Measurements from ENCODE around the gene CABP2.

DNA sequence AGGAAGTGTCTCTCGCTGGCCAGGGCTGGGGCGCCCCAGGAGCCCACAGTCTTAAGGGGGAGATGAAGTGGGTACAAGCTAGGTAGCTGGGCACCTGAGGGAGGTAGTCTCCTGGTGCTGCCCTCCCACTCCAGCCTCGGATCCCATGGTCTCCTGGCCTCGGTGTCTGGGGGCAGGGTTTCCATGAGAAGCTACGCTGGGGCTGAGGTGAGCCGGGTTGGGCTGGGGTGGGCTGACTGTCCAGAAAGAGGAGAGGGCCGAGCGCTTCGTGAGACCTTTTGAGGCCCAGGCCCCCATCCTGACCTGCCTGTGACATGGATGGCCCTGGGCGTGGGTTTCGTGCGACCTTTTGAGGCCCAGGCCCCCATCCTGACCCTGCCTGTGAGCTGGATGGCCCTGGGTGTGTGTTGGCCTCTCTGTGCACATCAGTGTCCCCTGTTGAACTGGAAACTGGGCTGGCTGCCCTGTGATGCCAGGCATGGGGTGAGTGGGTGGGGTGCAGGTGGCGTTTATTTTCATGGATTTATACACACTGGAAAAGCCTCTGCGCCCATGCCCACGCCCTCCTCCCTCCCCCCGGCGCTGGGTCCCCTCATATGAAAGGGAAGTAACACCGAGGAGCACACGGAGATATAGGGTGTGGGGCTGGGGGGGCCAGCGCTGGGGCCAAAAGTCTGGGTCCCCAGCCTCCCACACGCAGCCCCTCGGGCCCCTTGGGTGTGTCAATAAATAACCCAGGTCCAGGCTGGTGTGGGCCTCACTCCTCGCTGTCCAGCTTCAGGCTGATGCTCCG, 31.8 kb downstream of the CABP2 start:
- TF ChIP-seq, protein P1, sequence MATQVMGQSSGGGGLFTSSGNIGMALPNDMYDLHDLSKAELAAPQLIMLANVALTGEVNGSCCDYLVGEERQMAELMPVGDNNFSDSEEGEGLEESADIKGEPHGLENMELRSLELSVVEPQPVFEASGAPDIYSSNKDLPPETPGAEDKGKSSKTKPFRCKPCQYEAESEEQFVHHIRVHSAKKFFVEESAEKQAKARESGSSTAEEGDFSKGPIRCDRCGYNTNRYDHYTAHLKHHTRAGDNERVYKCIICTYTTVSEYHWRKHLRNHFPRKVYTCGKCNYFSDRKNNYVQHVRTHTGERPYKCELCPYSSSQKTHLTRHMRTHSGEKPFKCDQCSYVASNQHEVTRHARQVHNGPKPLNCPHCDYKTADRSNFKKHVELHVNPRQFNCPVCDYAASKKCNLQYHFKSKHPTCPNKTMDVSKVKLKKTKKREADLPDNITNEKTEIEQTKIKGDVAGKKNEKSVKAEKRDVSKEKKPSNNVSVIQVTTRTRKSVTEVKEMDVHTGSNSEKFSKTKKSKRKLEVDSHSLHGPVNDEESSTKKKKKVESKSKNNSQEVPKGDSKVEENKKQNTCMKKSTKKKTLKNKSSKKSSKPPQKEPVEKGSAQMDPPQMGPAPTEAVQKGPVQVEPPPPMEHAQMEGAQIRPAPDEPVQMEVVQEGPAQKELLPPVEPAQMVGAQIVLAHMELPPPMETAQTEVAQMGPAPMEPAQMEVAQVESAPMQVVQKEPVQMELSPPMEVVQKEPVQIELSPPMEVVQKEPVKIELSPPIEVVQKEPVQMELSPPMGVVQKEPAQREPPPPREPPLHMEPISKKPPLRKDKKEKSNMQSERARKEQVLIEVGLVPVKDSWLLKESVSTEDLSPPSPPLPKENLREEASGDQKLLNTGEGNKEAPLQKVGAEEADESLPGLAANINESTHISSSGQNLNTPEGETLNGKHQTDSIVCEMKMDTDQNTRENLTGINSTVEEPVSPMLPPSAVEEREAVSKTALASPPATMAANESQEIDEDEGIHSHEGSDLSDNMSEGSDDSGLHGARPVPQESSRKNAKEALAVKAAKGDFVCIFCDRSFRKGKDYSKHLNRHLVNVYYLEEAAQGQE (IDR thresholded peaks at IDR 0.05) = no peak
- TF ChIP-seq, protein P2, sequence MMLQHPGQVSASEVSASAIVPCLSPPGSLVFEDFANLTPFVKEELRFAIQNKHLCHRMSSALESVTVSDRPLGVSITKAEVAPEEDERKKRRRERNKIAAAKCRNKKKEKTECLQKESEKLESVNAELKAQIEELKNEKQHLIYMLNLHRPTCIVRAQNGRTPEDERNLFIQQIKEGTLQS (IDR thresholded peaks at IDR 0.05) = no peak
- TF ChIP-seq, protein P3, sequence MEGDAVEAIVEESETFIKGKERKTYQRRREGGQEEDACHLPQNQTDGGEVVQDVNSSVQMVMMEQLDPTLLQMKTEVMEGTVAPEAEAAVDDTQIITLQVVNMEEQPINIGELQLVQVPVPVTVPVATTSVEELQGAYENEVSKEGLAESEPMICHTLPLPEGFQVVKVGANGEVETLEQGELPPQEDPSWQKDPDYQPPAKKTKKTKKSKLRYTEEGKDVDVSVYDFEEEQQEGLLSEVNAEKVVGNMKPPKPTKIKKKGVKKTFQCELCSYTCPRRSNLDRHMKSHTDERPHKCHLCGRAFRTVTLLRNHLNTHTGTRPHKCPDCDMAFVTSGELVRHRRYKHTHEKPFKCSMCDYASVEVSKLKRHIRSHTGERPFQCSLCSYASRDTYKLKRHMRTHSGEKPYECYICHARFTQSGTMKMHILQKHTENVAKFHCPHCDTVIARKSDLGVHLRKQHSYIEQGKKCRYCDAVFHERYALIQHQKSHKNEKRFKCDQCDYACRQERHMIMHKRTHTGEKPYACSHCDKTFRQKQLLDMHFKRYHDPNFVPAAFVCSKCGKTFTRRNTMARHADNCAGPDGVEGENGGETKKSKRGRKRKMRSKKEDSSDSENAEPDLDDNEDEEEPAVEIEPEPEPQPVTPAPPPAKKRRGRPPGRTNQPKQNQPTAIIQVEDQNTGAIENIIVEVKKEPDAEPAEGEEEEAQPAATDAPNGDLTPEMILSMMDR (IDR thresholded peaks at IDR 0.05; ENCODE audit: low read depth, low read length, missing input control) = no peak
- TF ChIP-seq TAF1 (conservative IDR thresholded peaks at IDR 0.05) (no peak), FOXA1 (IDR thresholded peaks at IDR 0.05) (no peak), RXRA (IDR thresholded peaks at IDR 0.05) (no peak)
- TF ChIP-seq, protein P4, sequence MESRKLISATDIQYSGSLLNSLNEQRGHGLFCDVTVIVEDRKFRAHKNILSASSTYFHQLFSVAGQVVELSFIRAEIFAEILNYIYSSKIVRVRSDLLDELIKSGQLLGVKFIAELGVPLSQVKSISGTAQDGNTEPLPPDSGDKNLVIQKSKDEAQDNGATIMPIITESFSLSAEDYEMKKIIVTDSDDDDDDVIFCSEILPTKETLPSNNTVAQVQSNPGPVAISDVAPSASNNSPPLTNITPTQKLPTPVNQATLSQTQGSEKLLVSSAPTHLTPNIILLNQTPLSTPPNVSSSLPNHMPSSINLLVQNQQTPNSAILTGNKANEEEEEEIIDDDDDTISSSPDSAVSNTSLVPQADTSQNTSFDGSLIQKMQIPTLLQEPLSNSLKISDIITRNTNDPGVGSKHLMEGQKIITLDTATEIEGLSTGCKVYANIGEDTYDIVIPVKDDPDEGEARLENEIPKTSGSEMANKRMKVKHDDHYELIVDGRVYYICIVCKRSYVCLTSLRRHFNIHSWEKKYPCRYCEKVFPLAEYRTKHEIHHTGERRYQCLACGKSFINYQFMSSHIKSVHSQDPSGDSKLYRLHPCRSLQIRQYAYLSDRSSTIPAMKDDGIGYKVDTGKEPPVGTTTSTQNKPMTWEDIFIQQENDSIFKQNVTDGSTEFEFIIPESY (IDR thresholded peaks at IDR 0.05) = no peak
